ES-I3 (cell line): ENCODE results near the gene DUOXA1.
"Not testable (repeated sequence)": the region's sequence is repeated elsewhere in the genome, so short reads cannot be mapped to it uniquely, and the experiment has no call there.

Source experiments
- H3K36me3 ChIP-seq: 2 replicates; pipeline ENCODE4 v1.6.1; 2013; ENCODE audit warnings: mild to moderate bottlenecking, low read length, control low read depth, moderate library complexity; ENCODE audit not compliant: insufficient read depth
- H3K4me1 ChIP-seq: 2 replicates; pipeline ENCODE4 v1.6.1; 2013; ENCODE audit warnings: mild to moderate bottlenecking, control low read depth, low read length; ENCODE audit not compliant: insufficient read depth
- H3K9ac ChIP-seq: 2 replicates; pipeline ENCODE4 v1.6.1; 2013; ENCODE audit warnings: low read depth, mild to moderate bottlenecking, low read length, moderate library complexity
- H3K9me3 ChIP-seq: 2 replicates; pipeline ENCODE4 v1.6.1; 2013; ENCODE audit warnings: mild to moderate bottlenecking, low read length, moderate library complexity; ENCODE audit not compliant: control insufficient read depth, insufficient read depth

Gene DUOXA1

DNA sequence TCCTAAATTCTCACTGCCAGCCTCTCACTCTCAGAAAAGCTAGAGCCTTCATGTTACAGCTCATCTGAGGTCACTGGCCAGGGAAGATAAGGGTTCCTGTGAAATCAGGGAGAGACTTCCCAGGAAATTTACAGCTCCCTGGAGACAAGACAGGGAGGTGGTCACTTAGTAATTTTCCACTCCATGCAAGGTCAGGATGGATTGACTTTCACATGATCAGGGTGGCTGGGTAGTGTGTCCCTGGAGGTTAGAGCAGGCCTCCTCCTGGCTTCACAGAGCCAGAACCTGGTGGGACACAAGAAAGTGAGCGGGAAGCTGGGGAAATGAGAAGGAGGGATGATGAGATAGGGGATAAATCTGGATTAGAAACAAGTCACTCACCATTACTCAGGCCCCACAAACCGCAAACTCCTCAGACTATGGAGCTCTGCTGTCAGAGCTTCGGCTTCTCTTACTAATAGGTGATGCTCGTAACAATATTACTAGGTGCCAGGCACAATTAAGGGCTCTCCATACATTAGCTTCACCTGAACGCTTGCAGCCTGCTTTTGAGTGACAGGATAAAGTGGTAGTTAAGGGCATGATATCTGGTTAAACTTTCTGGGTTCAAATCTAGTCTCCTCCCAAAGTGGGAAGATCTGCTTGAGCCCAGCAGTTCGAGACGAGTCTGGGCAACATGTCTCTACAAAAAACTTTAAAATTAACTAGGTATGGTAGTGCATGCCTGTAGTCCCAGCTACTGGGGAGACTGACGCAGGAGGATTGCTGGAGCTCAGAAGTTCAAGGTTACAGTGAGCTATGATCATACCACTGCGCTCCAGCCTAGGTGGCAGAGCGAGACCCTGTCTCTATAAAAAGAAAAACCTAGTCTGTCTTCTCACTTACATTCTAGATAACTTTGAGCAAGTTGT, 40.6 kb downstream of the DUOXA1 start:
- H3K36me3 ChIP-seq, result no peaks in the 10 kb centered on the region
- H3K4me1 ChIP-seq, result 0 out of 2 replicates have a peak, but pooled peaks cover 1% of the 10 kb centered on the region
- H3K9me3 ChIP-seq, result no peaks in the 10 kb centered on the region; the same call in 1 of the 2 replicates
- no peak overlapping the region for H3K9ac ChIP-seq

DNA sequence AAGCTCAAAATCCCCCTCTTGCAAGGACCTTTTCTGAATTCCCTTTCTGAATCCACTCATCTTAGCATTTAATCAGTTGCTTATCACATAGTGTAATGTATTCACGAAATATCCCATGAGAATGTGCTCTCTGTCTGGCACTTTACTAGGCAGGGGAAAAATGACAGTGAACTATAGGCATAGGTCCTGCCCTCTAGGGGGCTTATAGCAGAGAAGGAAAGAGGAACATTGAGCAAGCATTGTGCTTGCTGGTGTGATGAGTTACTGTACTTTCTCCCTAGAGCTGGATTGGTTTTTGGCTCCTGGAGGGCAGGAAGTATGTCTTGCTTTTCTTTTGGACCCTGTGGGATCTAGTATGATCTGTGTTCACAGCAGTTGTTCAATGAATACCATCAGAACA, 42.2 kb downstream of the DUOXA1 start:
- no peaks in the 10 kb centered on the region for H3K36me3 ChIP-seq
- H3K4me1 ChIP-seq, result no peaks in the 10 kb centered on the region

DNA sequence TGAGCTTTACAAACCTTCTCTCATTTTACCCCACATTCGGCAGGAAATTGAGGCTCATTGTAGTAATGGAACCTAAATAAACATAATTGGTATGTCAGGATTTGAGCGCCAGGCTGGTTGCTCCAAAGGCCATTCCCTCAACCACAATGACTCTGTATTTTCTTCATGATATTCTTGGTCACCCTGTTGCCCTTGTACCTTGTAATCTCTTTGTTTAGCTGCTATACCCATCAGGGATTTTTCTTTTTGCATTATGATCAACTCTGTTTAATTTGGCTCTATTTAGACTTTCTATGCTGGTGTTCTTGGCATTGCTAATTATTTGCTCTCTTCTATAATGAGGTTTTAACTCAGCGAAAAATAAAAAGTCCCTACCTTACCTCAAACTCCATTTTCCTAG, 45.5 kb downstream of the DUOXA1 start:
- H3K36me3 ChIP-seq, result no peaks in the 10 kb centered on the region
- no peak overlapping the region for H3K9ac ChIP-seq
- H3K4me1 ChIP-seq, result no peaks in the 10 kb centered on the region
- no peaks in the 10 kb centered on the region; the same call in 1 of the 2 replicates for H3K9me3 ChIP-seq

More for the DNA sequence above, 42.2 kb downstream of the DUOXA1 start:
- no peak overlapping the region for H3K9ac ChIP-seq
- H3K9me3 ChIP-seq, result no peaks in the 10 kb centered on the region; the same call in 1 of the 2 replicates

DNA sequence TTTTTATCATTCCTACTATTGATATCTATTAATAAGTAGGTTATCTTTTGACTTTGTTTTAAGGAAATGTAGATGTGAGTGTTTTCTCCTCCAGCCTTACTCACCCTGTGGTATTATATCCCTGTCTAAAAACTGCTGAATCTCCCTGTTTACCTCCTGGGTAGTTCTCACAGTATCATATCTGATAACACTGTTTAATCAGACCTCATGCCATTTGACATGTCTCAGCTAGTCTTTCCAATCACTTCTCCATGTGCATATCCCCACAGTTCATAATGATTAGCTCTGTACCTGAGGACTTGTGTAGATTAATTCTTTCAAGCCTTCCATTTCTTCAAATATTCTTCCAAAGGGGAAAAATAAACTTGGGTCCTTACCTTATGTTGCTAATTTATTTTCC, 46.5 kb downstream of the DUOXA1 start:
- no peaks in the 10 kb centered on the region for H3K36me3 ChIP-seq

DNA sequence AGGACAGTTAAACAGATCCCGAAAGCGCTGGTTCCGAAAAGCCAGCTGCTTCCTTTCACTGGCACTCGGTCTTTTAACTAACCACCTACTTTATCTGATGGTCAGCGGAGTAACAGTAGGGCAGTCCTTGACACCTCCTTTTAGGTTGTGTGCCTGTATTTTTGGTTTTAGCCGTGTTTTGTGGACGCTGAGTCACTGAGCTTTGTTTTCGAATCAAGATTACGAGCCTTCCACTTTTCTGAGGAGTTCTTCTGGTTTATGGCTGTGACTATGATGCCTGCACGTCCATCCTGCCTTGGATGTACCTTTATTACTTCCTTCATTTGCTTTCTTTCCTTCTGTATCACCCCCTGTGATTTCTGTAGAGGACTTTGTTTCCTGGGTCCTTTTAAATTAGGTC, 47.3 kb downstream of the DUOXA1 start:
- not testable (repeated sequence) for H3K9ac ChIP-seq, H3K4me1 ChIP-seq, H3K36me3 ChIP-seq, H3K9me3 ChIP-seq

More for the DNA sequence above, 46.5 kb downstream of the DUOXA1 start:
- H3K4me1 ChIP-seq, result no peaks in the 10 kb centered on the region
- H3K9me3 ChIP-seq, result no peaks in the 10 kb centered on the region; the same call in 1 of the 2 replicates
- H3K9ac ChIP-seq, result no peak overlapping the region

DNA sequence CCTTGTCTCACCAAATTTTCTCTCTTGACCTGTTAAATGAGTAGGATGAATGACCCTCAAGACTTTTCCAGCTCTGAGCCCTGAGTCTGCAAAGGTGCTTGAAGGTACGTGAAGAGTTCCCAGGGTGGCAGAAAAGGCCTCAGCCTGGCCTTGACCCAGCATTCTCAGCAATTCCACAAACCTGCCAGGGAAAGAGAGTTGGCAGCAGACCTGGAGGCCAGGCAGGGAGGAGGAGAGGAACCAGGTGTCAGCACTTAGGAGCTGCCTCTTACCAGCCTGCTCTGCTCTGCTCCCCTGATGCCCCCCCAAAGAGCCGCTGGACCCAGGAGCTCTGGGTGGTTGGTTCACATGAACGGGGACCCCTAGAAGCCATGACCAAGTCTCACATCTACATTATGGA, 49.1 kb downstream of the DUOXA1 start:
- not testable (repeated sequence) for H3K4me1 ChIP-seq, H3K9ac ChIP-seq, H3K9me3 ChIP-seq, H3K36me3 ChIP-seq

DNA sequence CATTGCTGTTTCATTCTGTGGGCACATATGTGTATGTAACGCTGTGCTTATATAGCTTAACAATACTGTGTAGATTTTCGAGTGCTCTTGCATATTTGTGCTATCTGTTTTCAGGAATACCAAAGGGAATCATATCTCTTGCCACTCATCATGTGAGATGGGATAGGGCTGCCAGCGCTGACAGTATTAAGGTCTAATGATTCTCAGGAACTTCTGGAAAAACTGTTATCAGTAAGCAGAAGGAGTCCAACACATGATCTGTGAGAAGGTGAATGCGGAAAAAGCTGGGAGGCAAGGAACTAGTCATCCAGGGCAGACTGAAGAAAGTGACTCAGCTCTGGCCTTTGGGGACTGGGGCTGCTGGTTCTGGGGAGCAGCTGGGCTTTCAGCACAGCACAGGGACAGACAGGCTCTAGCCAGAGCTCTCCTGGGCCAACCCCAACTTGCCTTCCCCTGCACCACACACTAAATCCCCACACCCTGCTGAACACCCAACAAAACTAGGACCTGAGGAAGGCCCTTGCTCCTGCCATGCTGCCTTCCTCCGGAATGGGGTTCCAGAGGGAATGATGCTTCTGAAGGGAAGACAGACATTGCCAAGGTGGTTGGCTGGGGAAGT, 49.9 kb downstream of the DUOXA1 start:
- not testable (repeated sequence) for H3K4me1 ChIP-seq, H3K36me3 ChIP-seq, H3K9ac ChIP-seq, H3K9me3 ChIP-seq

DNA sequence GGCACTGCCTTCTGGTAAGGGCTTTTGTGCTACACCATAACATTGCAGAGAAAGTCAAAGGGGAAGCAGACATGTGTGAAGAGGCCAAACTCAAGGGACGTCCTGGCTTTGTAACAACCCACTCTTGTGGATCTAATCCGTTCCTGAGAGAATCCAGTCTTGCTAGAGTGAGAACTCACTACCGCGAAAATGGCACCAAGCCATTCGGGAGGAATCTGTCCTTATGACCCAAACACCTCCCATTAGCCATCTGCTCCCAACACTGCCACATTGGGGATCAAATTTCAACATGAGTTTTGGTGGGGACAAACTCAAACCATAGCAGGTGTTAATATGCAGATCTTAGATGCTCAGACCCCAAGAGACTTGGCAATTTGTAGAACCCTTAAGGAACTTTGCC, 50.5 kb downstream of the DUOXA1 start:
- not testable (repeated sequence) for H3K36me3 ChIP-seq, H3K9me3 ChIP-seq, H3K4me1 ChIP-seq, H3K9ac ChIP-seq

DNA sequence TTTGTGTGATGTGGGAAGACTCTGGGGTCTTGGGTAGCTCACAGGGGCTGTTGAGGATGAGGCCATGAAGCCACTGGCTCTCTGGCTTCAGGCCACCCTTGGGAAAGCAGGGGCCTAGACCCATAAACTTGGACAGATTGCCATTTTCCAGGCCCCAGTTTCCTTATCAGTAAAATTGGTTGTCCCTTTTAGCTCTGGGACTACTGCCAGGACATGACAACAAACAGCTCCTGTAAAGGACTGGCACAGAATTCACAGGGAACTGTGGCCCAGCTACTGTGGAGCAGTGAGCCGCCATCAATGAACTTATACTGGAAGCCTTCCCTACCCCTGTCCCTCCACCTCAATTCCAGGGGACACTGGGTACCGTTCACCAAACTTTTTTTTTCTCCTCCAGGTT, 52.3 kb downstream of the DUOXA1 start:
- not testable (repeated sequence) for H3K9me3 ChIP-seq, H3K9ac ChIP-seq, H3K36me3 ChIP-seq, H3K4me1 ChIP-seq

DNA sequence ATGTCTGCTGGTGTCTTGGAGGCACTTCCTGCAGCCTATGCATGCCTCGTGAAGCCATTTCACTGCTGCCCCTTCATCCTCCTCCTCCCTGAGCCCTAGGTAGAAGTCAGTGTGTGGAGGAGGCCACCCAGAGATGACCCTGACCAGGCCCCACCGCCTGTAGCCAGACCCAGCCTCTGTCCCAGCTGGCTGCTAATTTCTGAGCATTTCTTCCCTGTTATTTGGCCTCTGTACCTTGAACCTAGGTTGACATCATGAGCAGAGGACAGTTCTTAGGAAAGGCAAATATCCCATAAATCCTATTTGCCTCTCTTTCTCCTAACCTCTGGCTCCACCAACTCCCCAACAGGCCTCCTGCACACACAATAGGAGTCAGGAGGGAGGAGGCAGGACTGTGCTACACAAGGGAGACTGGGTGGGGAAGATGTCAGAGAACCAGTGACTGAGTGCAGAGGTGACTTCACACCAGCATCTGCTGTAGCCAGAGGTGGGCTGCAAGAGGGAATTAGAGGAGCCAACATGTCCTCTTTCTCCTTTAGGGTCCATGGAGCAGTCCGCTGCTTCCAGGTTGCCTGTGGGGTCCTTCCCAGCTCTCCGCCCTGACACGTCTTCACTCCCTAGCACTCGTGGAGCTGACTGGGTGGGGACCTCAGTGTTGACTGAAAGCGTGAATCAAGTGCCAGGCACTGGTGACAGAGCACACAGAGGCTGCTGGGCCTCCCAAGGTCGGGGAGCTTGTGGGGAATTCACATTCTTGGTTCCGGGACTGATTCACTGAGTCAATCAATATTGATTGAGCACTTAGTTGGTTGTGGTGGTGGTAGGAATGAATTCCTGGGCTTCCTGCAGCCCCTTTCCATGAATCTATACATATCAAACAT, 54.0 kb downstream of the DUOXA1 start:
- not testable (repeated sequence) for H3K4me1 ChIP-seq, H3K9me3 ChIP-seq, H3K9ac ChIP-seq, H3K36me3 ChIP-seq

DNA sequence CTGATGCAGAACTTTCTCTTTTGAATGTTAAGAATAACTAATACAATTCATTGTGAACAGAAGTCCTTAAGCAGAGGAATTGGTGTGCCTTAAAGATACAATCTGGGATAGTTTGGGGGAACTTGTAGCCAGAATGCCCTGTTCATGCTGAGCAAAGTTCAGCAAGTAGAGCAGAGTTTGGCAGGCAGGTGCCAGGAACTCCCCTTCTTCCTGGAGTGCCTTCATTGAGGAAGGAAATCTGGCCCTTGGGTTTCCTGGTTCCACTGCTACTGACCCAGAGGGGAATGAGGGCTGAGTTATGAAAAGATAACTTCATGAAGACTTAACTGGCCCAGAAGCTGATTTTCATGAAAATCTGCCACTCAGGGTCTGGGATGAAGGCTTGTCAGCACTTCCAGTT, 56.1 kb downstream of the DUOXA1 start:
- not testable (repeated sequence) for H3K9me3 ChIP-seq, H3K36me3 ChIP-seq, H3K9ac ChIP-seq, H3K4me1 ChIP-seq

DNA sequence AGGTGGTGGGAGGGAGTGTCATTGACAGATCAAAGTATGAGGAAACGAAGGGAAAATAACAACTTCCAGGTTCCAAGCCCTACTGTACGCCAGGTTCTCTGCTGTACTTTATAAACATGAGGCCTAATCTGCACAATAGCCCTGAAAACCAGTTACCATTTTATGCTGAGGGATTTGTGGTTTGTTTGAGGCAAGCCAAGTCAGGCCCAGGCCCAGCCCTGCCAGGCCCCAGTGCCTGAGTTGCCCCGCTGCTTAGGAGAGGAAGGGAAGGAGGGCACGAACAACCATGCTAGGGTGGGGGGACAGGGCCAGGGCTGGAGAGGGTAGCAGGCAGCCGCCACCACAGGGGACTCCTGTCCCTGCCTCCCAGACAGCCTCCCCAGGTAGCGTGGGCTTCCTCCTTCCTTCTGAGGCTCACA, 59.7 kb downstream of the DUOXA1 start:
- H3K4me1 ChIP-seq, result not testable (repeated sequence)

More for the DNA sequence above, 59.7 kb downstream of the DUOXA1 start:
- H3K9ac ChIP-seq, H3K9me3 ChIP-seq, H3K36me3 ChIP-seq: not testable (repeated sequence)
